Measurements from ENCODE around the gene ADK.

Gene ADK

GRCh38 chr10:74150990-74151878 lies at the start of gene ADK:
ADK (plus strand) TSS chr10:74151221; CDS start chr10:74151279, 58 bp downstream.
- peak; percentile 98 to 99 (median 99) for DNase-seq

- DNase-seq, result peak in 1 of 3 donors; percentile 16
Measured at GRCh38 chr10:74103560-74104258, 47.3 kb upstream of the ADK start.

- DNase-seq, result no peak
Measured at GRCh38 chr10:74104480-74104879, 46.5 kb upstream of the ADK start.

GRCh38 chr10:74104996-74105395 lies 46.0 kb upstream of the ADK start:
- no peak for DNase-seq

GRCh38 chr10:74107391-74107790 lies 43.6 kb upstream of the ADK start:
- no peak for DNase-seq

GRCh38 chr10:74109452-74109851 lies 41.6 kb upstream of the ADK start:
- DNase-seq, result no peak

GRCh38 chr10:74110120-74110519 lies 40.9 kb upstream of the ADK start:
- no peak for DNase-seq

- DNase-seq, result no peak
Measured at GRCh38 chr10:74111799-74112198, 39.2 kb upstream of the ADK start.

- DNase-seq, result no peak
Measured at GRCh38 chr10:74113546-74113945, 37.5 kb upstream of the ADK start.

GRCh38 chr10:74114041-74114448 lies 37.0 kb upstream of the ADK start:
- peak in 1 of 3 donors; percentile 7 for DNase-seq

GRCh38 chr10:74117738-74118137 lies 33.3 kb upstream of the ADK start:
- DNase-seq, result peak in 1 of 3 donors; percentile 3

- DNase-seq, result no peak
Measured at GRCh38 chr10:74118804-74119203, 32.2 kb upstream of the ADK start.

GRCh38 chr10:74120911-74121310 lies 30.1 kb upstream of the ADK start:
- no peak for DNase-seq

- no peak for DNase-seq
Measured at GRCh38 chr10:74121368-74121767, 29.7 kb upstream of the ADK start.

- DNase-seq, result no peak
Measured at GRCh38 chr10:74122060-74122459, 29.0 kb upstream of the ADK start.

- peak; percentile 32 to 54 (median 42) for DNase-seq
Measured at GRCh38 chr10:74123081-74123480, 27.9 kb upstream of the ADK start.

- no peak for DNase-seq
Measured at GRCh38 chr10:74133923-74134820, 16.8 kb upstream of the ADK start.

- DNase-seq, result no peak
Measured at GRCh38 chr10:74135452-74135851, 15.6 kb upstream of the ADK start.

- DNase-seq, result no peak
Measured at GRCh38 chr10:74137992-74138391, 13.0 kb upstream of the ADK start.

GRCh38 chr10:74138596-74138995 lies 12.4 kb upstream of the ADK start:
- peak in 2 of 3 donors; percentile 10 to 19 for DNase-seq

- no peak for DNase-seq
Measured at GRCh38 chr10:74139981-74140380, 11.0 kb upstream of the ADK start.

GRCh38 chr10:74140553-74140952 lies 10.5 kb upstream of the ADK start:
- DNase-seq, result no peak

GRCh38 chr10:74145133-74145532 lies 5.9 kb upstream of the ADK start:
- no peak for DNase-seq

All from suppressor macrophage treated with lipopolysaccharide for 1 hour (primary cell).